ENCODE measurements around the gene USP53. TPM values are rescaled to one million over a fixed set of nuclear protein-coding genes. Genes with fewer than 3 reads are reported as not detected.
"Not testable (repeated sequence)": the region's sequence is repeated elsewhere in the genome, so short reads cannot be mapped to it uniquely, and the experiment has no call there.

The USP53 gene
- total RNA-seq, 1 donor from 2014 or later = 39.9 TPM

DNA sequence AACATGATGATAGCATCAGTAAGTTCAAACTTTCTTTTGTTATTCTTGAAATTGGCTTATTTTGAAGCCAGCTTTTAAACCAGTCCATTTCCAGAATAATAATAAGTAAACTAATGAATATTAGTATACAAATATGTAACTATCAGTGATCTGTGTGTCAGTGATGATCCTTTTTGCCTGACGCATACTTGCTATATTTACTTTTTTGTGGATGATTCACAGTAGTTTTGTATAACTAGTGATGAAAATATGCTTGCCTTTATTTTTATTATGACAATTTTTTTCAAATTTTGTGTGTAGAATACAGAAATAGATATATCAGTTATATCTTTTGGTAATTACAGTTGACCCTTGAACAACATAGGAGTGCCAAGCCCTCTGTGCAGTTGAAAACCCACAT is 49.5 kb downstream of the USP53 start:
- H3K36me3 ChIP-seq = peaks cover 80% of the 10 kb centered on the region
- no peak overlapping the region for H3K27ac ChIP-seq (replicated peaks)
- no peak overlapping the region for H3K4me3 ChIP-seq
- no peak for DNase-seq
- H3K27me3 ChIP-seq (ENCODE audit: low read depth) = no peaks in the 10 kb centered on the region
- H3K9me3 ChIP-seq (replicated peaks) = no peaks in the 10 kb centered on the region
- intact Hi-C loops (cut with micrococcal nuclease) = no loop called here
- TF ChIP-seq, protein P1, sequence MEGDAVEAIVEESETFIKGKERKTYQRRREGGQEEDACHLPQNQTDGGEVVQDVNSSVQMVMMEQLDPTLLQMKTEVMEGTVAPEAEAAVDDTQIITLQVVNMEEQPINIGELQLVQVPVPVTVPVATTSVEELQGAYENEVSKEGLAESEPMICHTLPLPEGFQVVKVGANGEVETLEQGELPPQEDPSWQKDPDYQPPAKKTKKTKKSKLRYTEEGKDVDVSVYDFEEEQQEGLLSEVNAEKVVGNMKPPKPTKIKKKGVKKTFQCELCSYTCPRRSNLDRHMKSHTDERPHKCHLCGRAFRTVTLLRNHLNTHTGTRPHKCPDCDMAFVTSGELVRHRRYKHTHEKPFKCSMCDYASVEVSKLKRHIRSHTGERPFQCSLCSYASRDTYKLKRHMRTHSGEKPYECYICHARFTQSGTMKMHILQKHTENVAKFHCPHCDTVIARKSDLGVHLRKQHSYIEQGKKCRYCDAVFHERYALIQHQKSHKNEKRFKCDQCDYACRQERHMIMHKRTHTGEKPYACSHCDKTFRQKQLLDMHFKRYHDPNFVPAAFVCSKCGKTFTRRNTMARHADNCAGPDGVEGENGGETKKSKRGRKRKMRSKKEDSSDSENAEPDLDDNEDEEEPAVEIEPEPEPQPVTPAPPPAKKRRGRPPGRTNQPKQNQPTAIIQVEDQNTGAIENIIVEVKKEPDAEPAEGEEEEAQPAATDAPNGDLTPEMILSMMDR (IDR thresholded peaks at IDR 0.05; ENCODE audit: borderline replicate concordance) = no peak
- no peaks in the 10 kb centered on the region for H3K4me1 ChIP-seq

DNA sequence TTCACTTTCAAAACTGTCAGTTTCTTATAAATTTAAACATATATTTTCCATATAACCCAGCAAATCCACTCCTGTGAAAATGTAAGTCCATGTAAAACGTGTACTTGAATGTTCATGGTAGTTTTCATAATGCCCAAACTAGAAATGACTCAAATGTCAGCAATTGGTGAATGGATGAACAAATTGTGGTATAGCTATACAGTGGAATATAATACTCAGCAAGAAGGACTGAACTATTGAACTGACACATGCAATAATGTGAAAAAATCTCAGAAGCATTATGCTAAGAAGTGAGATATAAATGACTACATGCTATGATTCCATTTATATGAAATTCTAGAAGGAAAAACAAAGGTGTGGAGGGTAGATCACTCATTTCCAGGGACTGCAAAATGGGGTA is 52.2 kb downstream of the USP53 start:
- TF ChIP-seq, protein P1 (IDR thresholded peaks at IDR 0.05; ENCODE audit: borderline replicate concordance) = no peak
- no peak overlapping the region for H3K27ac ChIP-seq (replicated peaks)
- peaks cover 80% of the 10 kb centered on the region for H3K36me3 ChIP-seq
- no peaks in the 10 kb centered on the region for H3K27me3 ChIP-seq (ENCODE audit: low read depth)
- H3K4me1 ChIP-seq = no peaks in the 10 kb centered on the region
- intact Hi-C loops (cut with micrococcal nuclease) = no loop called here
- no peaks in the 10 kb centered on the region for H3K9me3 ChIP-seq (replicated peaks)
- no peak for DNase-seq
- H3K4me3 ChIP-seq = no peak overlapping the region

DNA sequence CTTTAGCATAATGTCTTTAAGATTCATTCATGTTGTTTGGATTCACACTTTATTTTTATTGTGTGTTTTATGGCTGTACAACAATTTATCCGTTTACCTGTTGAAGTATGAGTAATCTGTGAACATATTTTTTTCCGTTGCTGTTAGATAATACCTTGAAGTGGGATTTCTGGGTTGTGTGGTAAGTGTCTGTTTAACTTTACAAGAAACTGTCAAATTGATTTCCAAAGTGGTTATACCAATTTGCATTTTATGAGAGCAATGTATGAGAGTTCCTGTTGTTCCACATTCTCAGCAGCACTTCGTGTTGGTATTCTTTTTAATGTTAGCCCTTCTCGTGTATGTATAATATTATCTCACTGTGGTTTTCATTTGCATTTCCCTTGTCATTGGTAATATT is 53.6 kb downstream of the USP53 start:
- Histone ChIP-seq H3K27me3 (ENCODE audit: low read depth) (no peaks in the 10 kb centered on the region), H3K36me3 (peaks cover 79% of the 10 kb centered on the region), H3K4me3 (no peak overlapping the region), H3K27ac (replicated peaks) (no peak overlapping the region), H3K9me3 (replicated peaks) (no peaks in the 10 kb centered on the region), H3K4me1 (no peaks in the 10 kb centered on the region)
- TF ChIP-seq, protein P1 (IDR thresholded peaks at IDR 0.05; ENCODE audit: borderline replicate concordance) = no peak
- intact Hi-C loops (cut with micrococcal nuclease) = no loop called here
- DNase-seq = no peak

DNA sequence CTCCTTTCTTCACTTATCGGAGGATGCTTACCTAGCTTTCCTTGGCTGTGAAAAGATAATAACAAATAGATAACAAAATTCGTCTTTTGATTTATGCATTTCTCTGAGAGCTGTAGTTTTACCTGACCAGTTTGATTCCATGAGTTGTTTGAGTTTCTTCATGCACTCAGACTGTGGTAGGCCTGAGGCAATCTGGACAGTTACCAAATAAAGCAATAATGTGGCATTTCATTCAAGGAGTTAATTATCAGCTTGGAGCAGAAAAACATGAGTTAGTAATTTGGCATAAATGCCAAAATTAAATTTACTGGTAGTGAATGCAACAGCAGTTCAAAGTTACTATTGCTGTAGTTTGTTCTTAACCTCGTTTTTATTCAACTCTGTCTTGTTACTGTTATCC is 56.0 kb downstream of the USP53 start:
- TF ChIP-seq, protein P1 (IDR thresholded peaks at IDR 0.05; ENCODE audit: borderline replicate concordance) = no peak
- no peak for DNase-seq
- H3K4me1 ChIP-seq = peaks cover 11% of the 10 kb centered on the region
- no peaks in the 10 kb centered on the region for H3K27me3 ChIP-seq (ENCODE audit: low read depth)
- H3K36me3 ChIP-seq = peaks cover 85% of the 10 kb centered on the region
- no peak overlapping the region for H3K27ac ChIP-seq (replicated peaks)
- intact Hi-C loops (cut with micrococcal nuclease) = no loop called here
- H3K9me3 ChIP-seq (replicated peaks) = no peaks in the 10 kb centered on the region
- no peak overlapping the region for H3K4me3 ChIP-seq

DNA sequence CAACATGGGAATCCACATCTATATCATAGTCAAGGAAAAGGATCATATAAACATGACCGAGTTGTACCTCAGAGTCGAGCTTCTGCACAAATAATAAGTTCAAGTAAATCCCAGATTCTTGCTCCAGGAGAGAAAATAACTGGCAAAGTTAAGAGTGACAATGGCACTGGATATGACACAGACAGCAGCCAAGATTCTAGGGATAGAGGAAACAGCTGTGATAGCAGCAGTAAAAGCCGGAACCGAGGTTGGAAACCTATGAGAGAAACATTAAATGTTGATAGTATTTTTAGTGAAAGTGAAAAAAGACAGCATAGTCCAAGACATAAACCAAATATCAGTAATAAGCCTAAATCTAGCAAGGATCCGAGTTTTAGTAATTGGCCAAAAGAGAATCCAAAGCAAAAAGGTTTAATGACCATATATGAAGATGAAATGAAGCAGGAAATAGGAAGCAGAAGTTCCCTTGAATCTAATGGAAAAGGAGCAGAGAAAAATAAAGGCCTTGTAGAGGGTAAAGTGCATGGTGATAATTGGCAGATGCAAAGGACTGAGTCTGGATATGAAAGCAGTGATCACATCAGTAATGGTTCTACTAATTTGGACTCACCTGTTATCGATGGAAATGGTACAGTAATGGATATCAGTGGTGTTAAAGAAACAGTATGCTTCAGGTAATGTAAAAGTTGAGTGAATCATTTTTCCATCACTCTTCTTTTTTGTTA is 59.0 kb downstream of the USP53 start:
- H3K27ac ChIP-seq (replicated peaks) = no peak overlapping the region

DNA sequence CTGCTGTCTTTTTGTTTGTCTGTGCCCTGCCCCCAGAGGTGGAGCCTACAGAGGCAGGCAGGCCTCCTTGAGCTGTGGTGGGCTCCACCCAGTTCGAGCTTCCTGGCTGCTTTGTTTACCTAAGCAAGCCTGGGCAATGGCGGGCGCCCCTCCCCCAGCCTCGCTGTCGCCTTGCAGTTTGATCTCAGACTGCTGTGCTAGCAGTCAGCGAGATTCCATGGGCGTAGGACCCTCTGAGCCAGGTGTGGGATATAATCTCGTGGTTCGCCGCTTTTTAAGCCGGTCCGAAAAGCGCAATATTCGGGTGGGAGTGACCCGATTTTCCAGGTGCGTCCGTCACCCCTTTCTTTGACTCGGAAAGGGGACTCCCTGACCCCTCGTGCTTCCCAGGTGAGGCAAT is 67.0 kb downstream of the USP53 start:
- H3K27ac ChIP-seq (replicated peaks); H3K9me3 ChIP-seq (replicated peaks); intact Hi-C loops (cut with micrococcal nuclease); H3K27me3 ChIP-seq (ENCODE audit: low read depth); DNase-seq; H3K4me3 ChIP-seq: not testable (repeated sequence)
- H3K36me3 ChIP-seq = peaks cover 12% of the 10 kb centered on the region
- peaks cover 42% of the 10 kb centered on the region for H3K4me1 ChIP-seq

More for the DNA sequence above, 59.0 kb downstream of the USP53 start:
- no peak for DNase-seq
- TF ChIP-seq, protein P1 (IDR thresholded peaks at IDR 0.05; ENCODE audit: borderline replicate concordance) = no peak
- no peak overlapping the region for H3K4me3 ChIP-seq
- H3K4me1 ChIP-seq = peaks cover 11% of the 10 kb centered on the region
- H3K27me3 ChIP-seq (ENCODE audit: low read depth) = no peaks in the 10 kb centered on the region
- intact Hi-C loops (cut with micrococcal nuclease) = no loop called here
- H3K36me3 ChIP-seq = peaks cover 69% of the 10 kb centered on the region
- no peaks in the 10 kb centered on the region for H3K9me3 ChIP-seq (replicated peaks)

DNA sequence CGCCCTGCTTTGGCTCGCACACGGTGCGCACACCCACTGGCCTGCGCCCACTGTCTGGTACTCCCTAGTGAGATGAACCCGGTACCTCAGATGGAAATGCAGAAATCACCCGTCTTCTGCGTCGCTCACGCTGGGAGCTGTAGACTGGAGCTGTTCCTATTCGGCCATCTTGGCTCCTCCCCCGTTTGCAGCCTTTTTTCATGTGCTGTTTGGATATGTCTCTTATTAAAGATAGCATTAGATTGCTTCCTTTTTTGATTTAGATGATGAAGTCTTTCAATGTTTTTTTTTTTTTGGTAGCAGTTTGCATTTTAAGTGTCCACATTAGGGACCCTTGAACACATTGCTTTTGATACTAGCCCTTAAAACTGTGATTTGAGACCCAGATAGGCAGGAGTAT is 67.4 kb downstream of the USP53 start:
- DNase-seq; intact Hi-C loops (cut with micrococcal nuclease); H3K27ac ChIP-seq (replicated peaks); H3K4me3 ChIP-seq; H3K27me3 ChIP-seq (ENCODE audit: low read depth); H3K9me3 ChIP-seq (replicated peaks): not testable (repeated sequence)
- Histone ChIP-seq H3K36me3 (peaks cover 12% of the 10 kb centered on the region), H3K4me1 (peaks cover 46% of the 10 kb centered on the region)
